HG03045 (cell line): ENCODE measurements around the gene HK1.
"Not testable (repeated sequence)": the region's sequence is repeated elsewhere in the genome, so short reads cannot be mapped to it uniquely, and the experiment has no call there.

ENCODE experiments used
- ATAC-seq: cut with Tn5 transposase; IDR thresholded peaks from one replicate; pipeline ENCODE4 v1.9.1; 2021; ENCODE audit warnings: mild to moderate bottlenecking, moderate library complexity; ENCODE audit not compliant: unreplicated experiment

Gene HK1

GRCh38 chr10:69306421-69306820 lies 28.1 kb downstream of the HK1 start:
- ATAC-seq, result no peak

GRCh38 chr10:69307434-69307833 lies 29.1 kb downstream of the HK1 start:
- ATAC-seq, result no peak

- ATAC-seq, result not testable (repeated sequence)
These were observed 30.0 kb downstream of the HK1 start for GRCh38 chr10:69308304-69308703.

- ATAC-seq, result no peak
These were observed 33.0 kb downstream of the HK1 start for GRCh38 chr10:69311309-69311708.

- ATAC-seq, result no peak
These were observed 34.2 kb downstream of the HK1 start for GRCh38 chr10:69312528-69312927.

GRCh38 chr10:69315100-69315542 lies 36.8 kb downstream of the HK1 start:
- ATAC-seq, result no peak

- no peak for ATAC-seq
These were observed 37.5 kb downstream of the HK1 start for GRCh38 chr10:69315610-69316312.

- ATAC-seq, result no peak
These were observed 38.2 kb downstream of the HK1 start for GRCh38 chr10:69316313-69317059.

GRCh38 chr10:69317175-69317604 lies 38.9 kb downstream of the HK1 start:
- ATAC-seq, result peak; percentile 27

- ATAC-seq, result peak; percentile 39
These were observed 39.4 kb downstream of the HK1 start for GRCh38 chr10:69317626-69318105.

- peak; percentile 86 for ATAC-seq
These were observed 40.0 kb downstream of the HK1 start for GRCh38 chr10:69318106-69318866.

- peak; percentile 6 for ATAC-seq
These were observed 40.8 kb downstream of the HK1 start for GRCh38 chr10:69318867-69319727.

GRCh38 chr10:69319841-69320316 lies 41.6 kb downstream of the HK1 start:
- ATAC-seq, result no peak

- no peak for ATAC-seq
These were observed 42.2 kb downstream of the HK1 start for GRCh38 chr10:69320521-69320920.

- no peak for ATAC-seq
These were observed 42.9 kb downstream of the HK1 start for GRCh38 chr10:69321039-69321715.

- no peak for ATAC-seq
These were observed 43.6 kb downstream of the HK1 start for GRCh38 chr10:69321865-69322264.

GRCh38 chr10:69322346-69322745 lies 44.0 kb downstream of the HK1 start:
- not testable (repeated sequence) for ATAC-seq

GRCh38 chr10:69323622-69324021 lies 45.3 kb downstream of the HK1 start:
- no peak for ATAC-seq

- ATAC-seq, result no peak
These were observed 46.3 kb downstream of the HK1 start for GRCh38 chr10:69324583-69324982.
